HFF-Myc (cell line): ENCODE measurements around the gene ANKRD24.
"Not testable (repeated sequence)": the region's sequence is repeated elsewhere in the genome, so short reads cannot be mapped to it uniquely, and the experiment has no call there.

Source experiments
- DNase-seq: peaks from one replicate; pipeline ENCODE4 v3.0.0-alpha.2; 2011; ENCODE audit warnings: low read depth; ENCODE audit errors: extremely low read depth
- H3K4me3 ChIP-seq: replicated peaks from 2 replicates; pipeline ENCODE4 v1.5.1; 2011; ENCODE audit warnings: low read depth, mild to moderate bottlenecking, control low read depth, low read length
- TF ChIP-seq, protein P1 (sequence below): IDR thresholded peaks from 2 replicates; pipeline ENCODE4 v1.5.1; 2012; ENCODE audit warnings: mild to moderate bottlenecking, low read depth, low read length, control low read depth; ENCODE audit errors: missing control alignments

ANKRD24 gene

DNA sequence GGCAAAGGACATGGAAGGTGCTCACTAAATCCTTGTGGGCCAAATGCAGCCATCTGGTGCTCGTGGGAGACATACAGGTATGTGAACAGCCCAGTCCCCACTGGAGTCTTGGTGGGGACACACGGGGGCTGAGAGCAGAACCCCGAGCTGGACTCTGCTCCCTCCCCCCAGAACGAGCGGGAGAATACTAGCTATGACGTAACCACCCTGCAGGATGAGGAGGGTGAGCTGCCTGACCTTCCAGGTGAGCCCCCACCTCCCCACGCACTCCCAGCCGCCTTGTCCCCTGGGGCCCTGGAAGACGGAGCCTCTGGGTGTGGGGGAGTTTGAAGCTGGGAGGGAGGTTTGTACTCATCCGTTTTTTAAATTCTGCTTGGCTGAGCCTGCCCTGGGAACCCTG, 33.3 kb downstream of the ANKRD24 start:
- no peak overlapping the region for H3K4me3 ChIP-seq

DNA sequence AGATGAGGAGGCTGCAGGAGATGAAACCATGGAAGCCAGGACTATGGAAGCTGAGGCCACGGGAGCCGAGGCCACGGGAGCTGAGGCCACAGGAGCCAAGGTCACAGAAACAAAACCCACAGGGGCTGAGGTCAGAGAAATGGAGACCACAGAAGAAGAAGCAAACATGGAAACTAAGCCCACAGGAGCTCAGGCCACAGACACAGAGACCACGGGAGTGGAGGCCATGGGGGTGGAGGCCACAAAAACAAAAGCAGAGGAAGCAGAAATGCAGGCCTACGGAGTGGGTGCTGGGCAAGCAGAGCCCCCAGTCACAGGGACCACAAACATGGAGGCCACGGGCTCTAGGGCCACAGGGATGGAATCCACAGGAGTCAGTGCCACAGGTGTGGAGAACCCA, 34.4 kb downstream of the ANKRD24 start:
- no peak for DNase-seq
- no peak overlapping the region for H3K4me3 ChIP-seq
- TF ChIP-seq, protein P1, sequence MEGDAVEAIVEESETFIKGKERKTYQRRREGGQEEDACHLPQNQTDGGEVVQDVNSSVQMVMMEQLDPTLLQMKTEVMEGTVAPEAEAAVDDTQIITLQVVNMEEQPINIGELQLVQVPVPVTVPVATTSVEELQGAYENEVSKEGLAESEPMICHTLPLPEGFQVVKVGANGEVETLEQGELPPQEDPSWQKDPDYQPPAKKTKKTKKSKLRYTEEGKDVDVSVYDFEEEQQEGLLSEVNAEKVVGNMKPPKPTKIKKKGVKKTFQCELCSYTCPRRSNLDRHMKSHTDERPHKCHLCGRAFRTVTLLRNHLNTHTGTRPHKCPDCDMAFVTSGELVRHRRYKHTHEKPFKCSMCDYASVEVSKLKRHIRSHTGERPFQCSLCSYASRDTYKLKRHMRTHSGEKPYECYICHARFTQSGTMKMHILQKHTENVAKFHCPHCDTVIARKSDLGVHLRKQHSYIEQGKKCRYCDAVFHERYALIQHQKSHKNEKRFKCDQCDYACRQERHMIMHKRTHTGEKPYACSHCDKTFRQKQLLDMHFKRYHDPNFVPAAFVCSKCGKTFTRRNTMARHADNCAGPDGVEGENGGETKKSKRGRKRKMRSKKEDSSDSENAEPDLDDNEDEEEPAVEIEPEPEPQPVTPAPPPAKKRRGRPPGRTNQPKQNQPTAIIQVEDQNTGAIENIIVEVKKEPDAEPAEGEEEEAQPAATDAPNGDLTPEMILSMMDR = no peak

More for the DNA sequence above, 33.3 kb downstream of the ANKRD24 start:
- TF ChIP-seq, protein P1 = no peak
- DNase-seq = no peak

DNA sequence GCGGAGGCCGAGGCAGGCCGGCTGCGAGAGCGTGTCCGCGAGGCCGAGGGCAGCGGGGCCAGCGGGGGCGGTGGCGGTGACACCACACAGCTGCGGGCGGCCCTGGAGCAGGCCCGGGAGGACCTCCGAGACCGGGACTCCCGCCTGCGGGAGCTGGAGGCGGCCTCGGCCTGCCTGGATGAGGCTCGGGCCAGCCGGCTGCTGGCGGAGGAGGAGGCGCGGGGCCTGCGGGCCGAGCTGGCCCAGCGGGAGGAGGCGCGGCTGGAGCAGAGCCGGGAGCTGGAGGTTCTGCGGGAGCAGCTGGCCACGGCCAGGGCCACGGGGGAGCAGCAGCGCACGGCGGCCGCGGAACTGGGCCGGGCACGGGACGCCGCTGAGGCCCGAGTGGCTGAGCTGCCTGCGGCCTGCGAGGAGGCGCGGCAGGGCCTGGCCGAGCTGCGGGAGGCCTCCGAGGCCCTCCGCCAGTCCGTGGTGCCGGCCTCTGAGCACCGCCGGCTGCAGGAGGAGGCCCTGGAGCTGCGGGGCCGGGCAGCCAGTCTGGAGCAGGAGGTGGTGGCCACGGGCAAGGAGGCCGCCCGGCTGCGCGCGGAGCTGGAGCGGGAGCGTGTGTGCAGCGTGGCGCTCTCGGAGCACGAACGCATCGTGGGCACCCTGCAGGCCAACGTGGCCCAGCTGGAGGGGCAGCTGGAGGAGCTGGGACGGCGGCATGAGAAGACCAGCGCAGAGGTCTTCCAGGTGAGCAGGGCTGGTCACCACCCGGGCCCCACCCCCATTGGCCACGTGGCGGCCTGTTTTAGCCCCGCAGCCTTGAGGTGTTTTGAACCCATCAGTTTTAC, 35.2 kb downstream of the ANKRD24 start:
- no peak overlapping the region for H3K4me3 ChIP-seq
- no peak for DNase-seq

DNA sequence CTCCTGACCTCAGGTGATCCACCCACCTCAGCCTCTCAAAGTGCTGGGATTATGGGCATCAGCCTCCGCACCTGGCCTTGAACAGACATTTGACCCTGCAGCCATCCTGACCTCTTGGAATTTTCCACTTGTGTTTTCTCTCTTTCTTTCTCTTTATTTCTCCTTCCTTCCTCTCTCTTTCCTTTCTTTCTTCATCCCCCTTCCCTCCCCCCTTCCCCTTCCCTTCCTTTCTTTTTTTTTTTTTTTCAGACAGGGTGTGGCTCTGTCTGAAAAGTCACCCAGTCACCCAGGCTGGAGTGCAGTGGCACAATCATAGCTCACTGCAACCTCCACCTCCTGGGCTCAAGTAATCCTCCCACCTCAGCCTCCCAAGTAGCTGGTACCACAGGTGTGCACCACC, 36.0 kb downstream of the ANKRD24 start:
- DNase-seq, H3K4me3 ChIP-seq: not testable (repeated sequence)

More for the DNA sequence above, 35.2 kb downstream of the ANKRD24 start:
- TF ChIP-seq, protein P1 = no peak

DNA sequence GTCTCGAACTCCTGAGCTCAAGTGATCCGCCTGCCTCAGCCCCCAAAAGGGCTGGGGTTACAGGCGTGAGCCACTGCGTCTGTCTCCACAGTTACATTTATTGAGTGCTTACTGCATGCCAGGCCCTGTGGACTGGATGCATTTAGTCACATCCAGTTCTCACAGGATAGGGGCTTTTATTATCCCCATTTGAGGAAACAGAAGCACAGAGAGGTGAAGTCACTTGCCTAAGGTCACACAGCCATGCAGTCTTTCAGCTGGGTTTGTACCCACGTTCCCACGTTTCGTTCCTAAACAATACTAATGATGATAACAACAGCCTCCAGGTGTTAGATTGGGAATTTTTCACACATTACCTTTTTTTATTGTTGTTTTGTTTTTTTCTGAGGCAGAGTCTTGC, 37.7 kb downstream of the ANKRD24 start:
- H3K4me3 ChIP-seq = no peak overlapping the region
- no peak for DNase-seq
- TF ChIP-seq, protein P1 = no peak

DNA sequence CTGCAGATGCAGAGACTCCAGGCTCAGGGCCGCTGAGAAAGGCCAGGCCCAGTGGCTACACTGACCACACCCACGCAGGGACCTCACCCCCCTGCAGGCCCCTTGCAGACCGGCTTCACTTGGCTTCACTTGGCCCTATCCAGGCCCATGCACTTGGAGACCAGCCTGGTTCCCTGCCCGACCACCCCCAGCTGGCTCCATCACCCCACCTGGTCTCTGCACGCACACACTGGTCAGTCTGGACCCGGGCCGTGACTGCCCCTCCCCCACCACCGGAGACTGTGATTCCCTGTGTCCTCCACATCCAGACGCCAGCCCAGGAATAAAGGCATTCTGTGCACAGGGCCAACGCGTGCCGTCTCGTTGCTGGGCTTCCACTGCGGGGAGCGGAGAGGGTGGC, 42.0 kb downstream of the ANKRD24 start:
- DNase-seq = no peak

DNA sequence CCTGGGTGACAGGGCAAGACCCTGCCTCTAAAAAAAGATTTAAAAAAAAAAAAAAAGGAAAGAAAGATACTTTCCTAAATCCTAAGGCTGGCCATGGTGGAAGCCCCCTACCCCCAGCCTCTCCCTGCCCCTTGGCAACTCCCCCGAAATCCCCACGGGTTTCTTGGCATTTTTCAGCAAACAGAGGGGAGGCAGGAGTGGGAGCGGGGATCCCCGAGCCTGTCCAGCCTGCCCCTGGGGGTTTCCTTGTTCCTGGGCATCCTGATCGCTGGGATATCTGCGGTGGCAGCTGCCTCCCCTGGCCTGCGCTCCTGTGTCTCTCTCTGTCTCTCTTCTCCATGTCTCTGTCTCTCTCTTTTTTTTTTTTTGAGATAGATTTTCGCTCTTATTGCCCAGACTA, 43.4 kb downstream of the ANKRD24 start:
- DNase-seq = no peak
- H3K4me3 ChIP-seq = no peak overlapping the region
- TF ChIP-seq, protein P1 = no peak

More for the DNA sequence above, 42.0 kb downstream of the ANKRD24 start:
- no peak overlapping the region for H3K4me3 ChIP-seq
- TF ChIP-seq, protein P1 = no peak
